Activated CD4-positive, CD25-positive, alpha-beta regulatory T cell treated with anti-CD3 and anti-CD28 coated beads, Interleukin-2, amount 50 U/mL, for 72 hours (primary cell): ENCODE measurements around the gene DMXL1.

Source experiments
- DNase-seq: peaks from one replicate; pipeline ENCODE4 v3.0.0; 2021

The DMXL1 gene, protein sequence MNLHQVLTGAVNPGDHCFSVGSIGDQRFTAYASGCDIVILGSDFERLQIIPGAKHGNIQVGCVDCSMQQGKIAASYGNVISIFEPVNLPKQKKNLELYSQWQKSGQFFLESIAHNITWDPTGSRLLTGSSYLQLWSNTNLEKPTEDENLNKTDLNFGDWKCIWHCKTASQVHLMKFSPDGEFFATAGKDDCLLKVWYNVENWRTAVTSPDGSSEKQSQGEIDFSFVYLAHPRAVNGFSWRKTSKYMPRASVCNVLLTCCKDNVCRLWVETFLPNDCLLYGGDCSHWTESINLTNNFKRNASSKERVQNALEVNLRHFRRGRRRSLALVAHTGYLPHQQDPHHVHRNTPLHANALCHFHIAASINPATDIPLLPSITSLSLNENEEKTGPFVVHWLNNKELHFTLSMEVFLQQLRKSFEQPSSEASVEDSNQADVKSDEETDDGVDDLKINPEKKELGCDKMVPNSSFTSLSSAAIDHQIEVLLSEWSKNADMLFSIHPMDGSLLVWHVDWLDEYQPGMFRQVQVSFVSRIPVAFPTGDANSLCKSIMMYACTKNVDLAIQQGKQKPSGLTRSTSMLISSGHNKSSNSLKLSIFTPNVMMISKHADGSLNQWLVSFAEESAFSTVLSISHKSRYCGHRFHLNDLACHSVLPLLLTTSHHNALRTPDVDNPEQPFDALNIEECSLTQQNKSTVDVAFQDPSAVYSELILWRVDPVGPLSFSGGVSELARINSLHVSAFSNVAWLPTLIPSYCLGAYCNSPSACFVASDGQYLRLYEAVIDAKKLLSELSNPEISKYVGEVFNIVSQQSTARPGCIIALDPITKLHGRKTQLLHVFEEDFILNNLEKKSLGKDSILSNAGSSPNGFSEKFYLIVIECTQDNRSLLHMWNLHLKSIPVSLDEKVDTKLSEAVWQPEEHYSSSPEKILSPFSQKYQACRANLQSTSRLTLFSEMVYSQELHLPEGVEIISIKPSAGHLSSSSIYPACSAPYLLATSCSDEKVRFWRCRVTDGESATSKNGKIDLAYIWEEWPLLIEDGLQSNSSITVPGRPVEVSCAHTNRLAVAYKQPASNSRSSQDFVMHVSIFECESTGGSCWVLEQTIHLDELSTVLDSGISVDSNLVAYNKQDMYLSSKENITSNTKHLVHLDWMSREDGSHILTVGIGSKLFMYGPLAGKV (N-terminal part only)

GRCh38 chr5:119070828-119071560 lies at the start of gene DMXL1:
Gene DMXL1, plus strand, starts transcription at chr5:119071087. Its CDS starts 483 bp downstream, at chr5:119071570.
- peak; percentile 95 for DNase-seq

- no peak for DNase-seq
Measured at GRCh38 chr5:119021149-119021732, 49.6 kb upstream of the DMXL1 start.

GRCh38 chr5:119022017-119022745 lies 48.7 kb upstream of the DMXL1 start:
- DNase-seq, result no peak

DNA sequence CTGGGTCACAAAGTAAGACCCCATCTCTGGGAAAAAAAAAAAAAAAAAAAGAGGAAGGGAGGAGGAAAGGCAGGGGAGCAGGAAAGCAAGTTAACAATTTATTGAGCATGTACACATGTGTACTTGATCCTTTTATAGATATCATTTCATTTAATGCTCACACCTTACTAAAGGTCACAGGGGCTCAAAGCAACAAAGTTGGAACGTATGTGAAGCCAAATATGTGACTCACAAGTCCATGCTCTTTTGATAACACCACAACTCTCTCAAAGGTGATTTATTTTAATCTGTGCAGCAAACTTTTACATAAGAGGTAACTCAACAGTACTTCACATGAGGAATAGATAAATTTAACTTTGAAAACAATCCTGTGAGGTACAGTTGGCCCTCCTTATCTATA lies 48.1 kb upstream of the DMXL1 start:
- no peak for DNase-seq

GRCh38 chr5:119028575-119028974 lies 42.3 kb upstream of the DMXL1 start:
- no peak for DNase-seq

GRCh38 chr5:119031011-119031886 lies 39.6 kb upstream of the DMXL1 start:
- no peak for DNase-seq

DNA sequence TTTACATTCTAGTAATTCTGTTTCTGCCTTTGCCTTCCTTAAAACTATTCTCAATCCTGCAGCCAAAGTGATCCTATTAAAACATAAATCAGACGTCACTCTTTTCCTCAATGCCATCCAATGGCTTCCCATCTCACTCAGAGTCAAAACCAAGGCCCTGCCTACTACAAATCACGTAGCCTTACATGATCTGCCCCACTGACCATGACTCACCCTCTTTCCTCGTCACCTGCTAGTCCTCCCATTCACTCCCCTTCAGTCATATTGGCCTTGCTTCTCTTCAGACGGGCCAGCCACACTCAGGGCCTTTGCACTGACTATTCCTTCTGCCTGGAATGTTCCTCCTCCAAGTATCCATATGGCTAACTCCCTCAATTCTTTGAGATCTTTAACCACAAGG lies 39.0 kb upstream of the DMXL1 start:
- DNase-seq, result no peak

DNA sequence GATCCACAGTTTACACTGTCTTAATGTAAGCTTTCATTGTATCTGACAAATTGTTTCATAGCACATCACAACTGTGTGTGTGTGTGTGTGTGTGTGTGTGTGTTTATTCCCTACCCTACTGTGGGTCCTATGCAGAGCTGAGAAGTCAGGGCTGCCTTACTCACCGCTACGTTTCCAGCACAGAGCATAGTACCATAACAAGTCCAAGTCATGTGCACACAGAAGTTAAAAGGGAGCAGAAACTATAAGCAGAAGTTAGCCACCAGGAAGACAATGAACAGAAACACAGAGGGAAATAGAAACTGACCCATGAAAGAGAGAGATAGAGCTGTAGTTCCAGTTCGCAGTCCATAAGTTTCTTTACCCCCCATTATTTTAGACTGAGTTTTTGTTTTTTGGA lies 38.2 kb upstream of the DMXL1 start:
- no peak for DNase-seq

GRCh38 chr5:119033135-119033534 lies 37.8 kb upstream of the DMXL1 start:
- no peak for DNase-seq

- no peak for DNase-seq
Measured at GRCh38 chr5:119036101-119036762, 34.7 kb upstream of the DMXL1 start.

GRCh38 chr5:119037496-119038215 lies 33.2 kb upstream of the DMXL1 start:
- no peak for DNase-seq

GRCh38 chr5:119048246-119048645 lies 22.6 kb upstream of the DMXL1 start:
- DNase-seq, result no peak

GRCh38 chr5:119049824-119050449 lies 20.9 kb upstream of the DMXL1 start:
- no peak for DNase-seq

DNA sequence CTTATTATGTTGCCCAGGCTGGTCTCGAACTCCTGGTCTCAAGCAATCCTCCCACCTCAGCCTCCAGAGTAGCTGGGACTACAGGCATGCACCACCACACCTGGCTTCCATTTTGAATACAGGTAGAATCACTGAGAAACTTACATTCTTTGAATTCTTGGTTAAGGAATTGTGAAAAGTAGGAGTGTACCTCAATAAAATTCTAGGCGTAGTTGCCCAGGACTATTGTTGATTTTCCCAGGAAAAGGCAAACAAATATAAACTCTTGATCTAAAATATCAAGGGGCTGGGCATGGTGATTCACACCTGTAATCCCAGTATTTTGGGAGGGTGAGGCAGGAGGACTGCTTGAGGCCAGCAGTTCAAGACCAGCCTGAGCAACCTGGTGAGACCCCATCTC lies 16.8 kb upstream of the DMXL1 start:
- DNase-seq, result no peak

DNA sequence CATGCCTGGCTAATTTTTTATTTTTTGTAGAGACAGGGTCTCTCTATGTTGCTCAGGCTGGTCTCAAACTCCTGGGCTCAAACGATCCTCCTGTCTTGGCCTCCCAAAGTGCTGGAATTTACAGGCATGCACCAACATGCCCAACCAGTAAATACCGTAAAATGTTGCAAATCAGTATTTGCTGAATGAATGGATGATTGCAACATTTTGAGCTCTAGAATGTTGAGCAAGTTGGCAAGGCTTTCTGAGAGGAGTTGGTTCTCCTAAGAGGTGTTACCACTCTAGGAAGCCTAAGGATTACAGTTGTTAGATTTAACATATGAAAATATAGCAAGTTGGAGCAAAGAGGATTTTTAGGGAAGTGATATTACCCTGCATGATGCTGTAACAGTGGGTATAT lies 15.6 kb upstream of the DMXL1 start:
- DNase-seq, result no peak

DNA sequence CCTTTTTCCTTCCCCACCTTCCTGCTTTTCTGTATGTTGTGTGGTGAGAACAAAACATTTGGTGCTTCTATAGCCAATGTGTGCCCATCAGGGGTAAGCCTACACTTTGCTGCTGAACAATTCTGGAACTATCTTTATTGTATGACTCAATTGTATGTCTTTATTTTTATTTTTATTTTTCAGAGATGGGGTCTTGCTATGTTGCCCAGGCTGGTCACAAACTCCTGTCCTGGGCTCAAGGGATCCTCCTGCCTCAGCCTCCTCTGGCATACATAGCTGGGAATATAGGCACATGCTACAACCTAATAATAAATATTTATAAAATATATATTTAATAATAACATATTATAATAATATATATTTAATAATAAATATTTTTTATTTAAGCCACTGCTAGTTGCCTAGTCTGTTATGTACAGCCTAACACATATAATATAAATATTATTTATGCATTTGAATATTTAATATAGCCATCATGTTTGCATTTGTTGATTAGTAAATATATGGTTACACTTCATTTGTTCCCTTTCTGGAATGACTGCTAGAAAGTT lies 11.8 kb upstream of the DMXL1 start:
- DNase-seq, result no peak

GRCh38 chr5:119059740-119060255 lies 11.1 kb upstream of the DMXL1 start:
- no peak for DNase-seq
